Stimulated activated naive CD4-positive, alpha-beta T cell (primary cell): ENCODE measurements around the gene PDPR.
"Not testable (repeated sequence)": the region's sequence is repeated elsewhere in the genome, so short reads cannot be mapped to it uniquely, and the experiment has no call there.

Experiments used
- DNase-seq, 6 experiments: peaks; one replicate each; lab custom pipeline; 2025; lab: John Stamatoyannopoulos, UW

PDPR gene

DNA sequence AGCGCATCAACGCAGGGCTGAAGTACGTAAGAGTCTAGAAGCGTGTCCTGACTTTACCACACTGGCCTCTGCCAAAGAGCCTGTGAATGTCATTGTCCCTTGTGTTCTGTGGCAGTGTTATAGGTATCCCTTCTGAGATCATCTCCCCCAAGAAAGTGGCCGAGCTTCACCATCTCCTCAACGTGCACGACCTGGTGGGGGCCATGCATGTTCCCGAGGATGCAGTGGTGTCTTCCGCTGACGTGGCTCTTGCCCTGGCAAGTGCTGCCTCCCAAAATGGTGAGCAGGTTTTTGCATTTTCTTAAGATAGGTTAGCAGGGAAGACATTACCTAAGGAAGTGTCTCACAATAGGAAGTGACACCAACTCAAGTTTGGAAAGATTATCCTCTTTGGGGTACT is 14.7 kb downstream of the PDPR start:
- not testable (repeated sequence) for DNase-seq

DNA sequence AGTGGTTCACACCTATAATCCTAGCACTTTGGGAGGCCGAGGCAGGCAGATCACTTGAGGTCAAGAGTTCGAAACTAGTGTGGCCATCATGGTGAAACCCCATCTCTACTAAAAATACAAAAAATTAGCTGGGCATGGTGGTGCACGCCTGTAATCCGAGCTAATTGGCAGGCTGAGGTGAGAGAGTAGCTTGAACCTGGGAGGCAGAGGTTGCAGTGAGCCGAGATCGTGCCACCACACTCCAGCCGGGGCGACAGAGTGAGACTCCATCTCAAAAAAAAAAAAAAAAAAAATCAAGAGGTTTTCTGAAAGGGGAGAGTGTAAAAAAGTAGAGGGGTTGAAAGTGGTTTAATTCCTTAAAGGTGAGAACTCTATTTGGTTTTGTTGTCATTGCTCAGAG is 21.7 kb downstream of the PDPR start:
- DNase-seq, result not testable (repeated sequence)

DNA sequence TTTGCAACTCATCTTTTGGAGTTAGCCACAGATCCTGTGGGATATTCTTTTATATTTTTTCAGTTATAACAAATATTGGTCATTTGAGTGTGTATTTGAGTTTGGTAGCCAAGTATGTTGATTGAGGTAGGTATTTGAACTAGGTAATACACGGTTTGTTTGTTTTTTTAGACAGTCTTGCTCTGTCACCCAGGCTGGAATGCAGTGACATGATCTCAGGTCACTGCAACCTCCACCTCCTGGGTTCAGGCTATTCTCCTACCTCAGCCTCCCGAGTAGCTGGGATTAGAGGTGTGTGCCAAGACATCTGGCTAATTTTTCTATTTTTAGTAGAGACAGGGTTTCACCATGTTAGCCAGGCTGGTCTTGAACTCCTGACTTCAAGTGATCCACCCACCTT is 22.5 kb downstream of the PDPR start:
- DNase-seq, result not testable (repeated sequence)

DNA sequence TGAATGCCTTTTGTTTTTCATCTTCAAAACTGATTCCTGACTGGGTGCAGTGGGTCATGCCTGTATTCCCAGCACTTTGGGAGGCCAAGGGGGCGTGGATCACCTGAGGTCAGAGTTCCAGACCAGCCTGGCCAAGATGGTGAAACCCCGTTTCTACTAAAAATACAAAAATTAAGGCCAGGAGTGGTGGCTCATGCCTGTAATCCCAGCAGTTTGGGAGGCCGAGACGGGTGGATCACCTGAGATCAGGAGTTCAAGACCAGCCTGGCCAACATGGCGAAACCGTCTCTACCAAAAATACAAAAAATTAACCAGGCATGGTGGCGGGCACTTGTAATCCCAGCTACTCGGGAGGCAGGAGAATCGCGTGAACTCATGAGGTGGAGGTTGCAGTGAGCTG is 28.6 kb downstream of the PDPR start:
- DNase-seq, result not testable (repeated sequence)

DNA sequence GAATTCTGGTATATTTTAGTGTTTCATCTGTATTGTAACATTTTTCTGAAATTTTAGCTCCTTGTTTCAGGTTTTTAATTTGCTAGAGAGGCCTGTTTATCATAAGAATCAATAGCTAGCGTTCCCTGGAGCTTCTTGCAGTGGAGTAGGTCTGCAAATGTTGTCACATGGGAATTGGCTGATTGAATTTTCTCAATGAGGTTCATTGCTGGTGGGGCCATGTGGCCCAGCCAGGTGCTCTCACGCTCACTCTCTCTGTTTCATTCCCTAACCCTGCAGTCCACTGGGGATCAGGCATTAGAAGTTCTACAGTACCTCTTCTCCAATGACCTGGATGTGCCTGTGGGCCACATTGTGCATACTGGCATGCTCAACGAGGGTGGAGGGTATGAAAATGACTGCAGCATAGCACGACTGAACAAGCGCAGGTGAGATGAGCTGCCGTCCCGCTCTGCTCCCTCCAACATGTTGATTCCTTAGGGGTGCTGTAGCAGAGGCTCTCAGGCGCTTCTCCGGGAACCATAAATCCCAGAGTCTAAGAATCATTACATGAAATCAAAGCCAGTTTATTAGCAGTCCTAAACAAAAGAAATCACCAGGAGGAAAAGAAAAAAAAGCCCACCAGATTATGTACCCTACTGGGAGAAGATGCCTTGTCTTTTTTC is 29.2 kb downstream of the PDPR start:
- DNase-seq, result not testable (repeated sequence)

DNA sequence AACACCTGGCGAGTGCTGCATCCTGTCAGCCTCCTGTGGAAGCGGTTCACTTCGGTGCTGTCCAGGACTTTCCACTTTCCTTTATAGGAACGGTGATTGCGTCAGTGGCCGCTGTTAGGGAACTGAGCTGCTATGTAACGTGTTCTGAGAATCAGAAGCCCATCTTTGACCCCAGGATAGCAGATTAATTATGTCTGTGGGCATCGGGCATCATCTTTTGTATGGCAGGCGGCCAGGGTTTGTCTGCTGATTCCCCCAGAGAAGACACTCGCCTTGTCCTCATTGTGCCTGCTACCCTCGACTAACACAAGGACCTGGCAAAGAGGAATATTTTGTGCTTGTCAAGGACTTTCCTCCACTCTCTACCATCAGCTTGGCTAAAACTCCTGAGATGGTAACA is 33.7 kb downstream of the PDPR start:
- not testable (repeated sequence) for DNase-seq

DNA sequence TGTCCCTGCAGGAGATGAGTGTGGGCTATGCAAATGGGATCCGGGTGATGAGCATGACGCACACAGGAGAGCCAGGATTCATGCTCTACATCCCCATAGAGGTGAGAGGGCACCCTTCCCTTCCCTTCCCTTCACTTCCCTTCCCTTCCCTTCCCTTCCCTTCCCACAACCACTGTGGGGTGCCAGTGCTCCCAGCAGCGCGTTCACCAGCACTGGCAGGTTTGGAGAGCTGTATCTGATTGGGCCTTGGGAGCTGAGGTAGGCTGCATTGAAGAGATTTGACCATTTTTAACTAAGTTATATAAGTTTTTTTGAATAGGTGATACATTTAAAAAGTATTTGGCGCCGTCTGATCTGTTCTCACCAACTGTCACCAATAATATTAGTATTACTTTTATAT is 34.3 kb downstream of the PDPR start:
- DNase-seq, result not testable (repeated sequence)

DNA sequence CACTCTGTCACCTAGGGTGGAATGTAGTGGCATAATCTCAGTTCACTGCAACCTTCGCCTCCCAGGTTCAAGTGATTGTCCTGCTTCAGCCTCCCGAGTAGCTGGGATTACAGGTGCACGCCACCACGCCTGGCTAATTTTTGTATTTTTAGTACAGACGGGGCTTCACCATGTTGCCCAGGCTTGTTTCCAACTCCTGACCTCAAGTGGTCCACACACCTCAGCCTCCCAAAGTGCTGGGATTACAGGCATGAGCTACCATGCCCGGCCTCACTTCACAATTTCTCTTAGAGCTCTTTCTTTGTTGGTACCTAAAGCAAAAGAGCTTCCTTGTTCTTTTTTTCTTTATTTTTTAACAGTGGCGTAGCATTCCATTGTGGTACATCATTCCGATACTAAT is 35.2 kb downstream of the PDPR start:
- DNase-seq, result not testable (repeated sequence)

DNA sequence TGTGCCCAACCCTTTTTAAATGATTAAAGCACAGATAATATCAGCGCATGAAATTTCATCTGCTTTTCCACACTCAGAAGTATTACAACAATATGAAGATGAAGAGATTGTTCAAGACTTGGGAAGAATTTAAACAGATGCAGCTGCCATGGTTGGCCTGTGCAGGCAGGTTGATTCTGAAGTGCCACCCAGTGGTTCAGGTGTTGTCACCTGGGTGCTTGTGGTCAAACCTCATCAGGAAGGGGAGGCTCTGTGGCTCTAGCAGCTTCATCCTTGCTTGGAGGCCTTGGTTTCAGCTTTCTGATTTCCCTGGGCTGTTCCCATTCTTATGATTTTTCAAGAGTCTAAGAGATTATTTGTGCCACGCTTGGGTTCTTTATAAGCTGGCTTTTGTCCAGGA is 37.3 kb downstream of the PDPR start:
- DNase-seq, result no peak

DNA sequence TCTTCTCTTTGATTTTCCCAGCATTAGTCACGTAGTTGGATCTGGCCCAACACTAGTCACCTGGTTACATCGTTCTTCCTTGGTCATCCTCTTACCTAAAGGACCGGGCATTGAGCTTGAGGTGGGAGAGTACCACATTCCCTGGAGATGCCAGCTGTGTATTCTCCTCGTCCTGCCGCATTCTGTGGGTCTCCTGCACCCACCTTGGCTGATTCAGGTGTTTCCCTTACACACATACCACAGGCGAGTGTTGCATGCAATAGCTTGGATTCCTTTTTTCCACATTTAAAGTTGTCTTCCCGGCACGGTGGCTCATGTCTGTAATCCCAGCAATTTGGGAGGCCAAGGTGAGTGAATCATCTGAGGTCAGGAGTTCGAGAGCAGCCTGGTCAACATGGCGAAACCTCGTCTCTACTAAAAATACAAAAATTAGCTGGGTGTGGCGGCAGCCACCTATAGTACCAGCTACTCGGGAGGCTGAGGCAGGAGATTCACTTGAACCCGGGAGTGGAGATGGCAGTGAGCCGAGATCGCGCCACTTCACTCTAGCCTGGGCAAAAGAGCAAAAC is 37.9 kb downstream of the PDPR start:
- no peak for DNase-seq

DNA sequence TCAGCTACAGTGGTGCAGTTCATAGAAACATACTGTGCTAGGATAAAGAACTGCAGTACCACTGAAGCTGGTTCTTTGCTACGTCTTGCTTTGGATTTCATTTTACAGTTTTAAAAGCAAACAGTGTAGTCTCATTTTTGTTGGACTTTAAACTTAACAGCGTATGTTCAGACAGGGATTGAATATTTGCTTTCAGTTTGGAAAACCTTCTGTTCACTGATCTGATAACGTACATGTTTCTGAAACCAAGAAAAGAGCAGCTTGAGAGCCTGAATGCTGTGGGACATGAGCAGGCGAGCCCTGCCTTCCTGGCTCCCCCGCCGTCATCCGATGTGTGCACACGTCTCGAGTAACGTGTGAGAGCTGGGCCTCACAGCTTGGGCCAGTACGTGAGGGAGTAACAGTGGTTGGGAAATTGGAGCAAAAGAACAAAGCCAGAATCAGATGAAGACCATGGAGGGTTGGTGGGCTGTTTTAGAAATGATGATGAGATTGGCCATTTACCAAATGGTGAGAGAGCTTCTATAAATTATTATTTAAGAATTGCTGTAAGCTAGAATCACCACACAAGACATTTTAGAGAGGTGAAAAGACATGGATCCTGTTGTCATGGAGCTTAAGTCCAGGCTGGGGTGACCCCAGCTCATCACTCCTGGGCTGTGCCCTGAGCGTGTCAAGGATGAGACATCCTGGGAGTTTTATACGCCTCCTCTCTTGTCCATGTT is 38.6 kb downstream of the PDPR start:
- DNase-seq, result no peak

DNA sequence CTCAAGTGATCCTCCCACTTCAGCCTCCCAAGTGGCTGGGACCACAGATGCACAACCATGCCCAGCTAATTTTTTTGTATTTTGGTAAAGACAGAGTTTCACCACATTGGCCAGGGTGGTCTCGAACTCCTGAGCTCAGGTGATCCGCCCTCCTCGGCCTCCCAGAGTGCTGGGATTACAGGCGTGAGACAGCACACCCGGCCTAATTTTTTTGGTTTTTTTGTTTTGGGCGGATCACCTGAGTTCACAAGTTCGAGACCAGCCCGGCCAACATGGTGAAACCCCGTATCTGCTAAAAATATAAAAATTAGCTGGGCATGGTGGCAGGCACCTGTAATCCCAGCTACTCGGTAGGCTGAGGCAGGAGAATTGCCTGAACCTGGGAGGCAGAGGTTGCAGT is 40.6 kb downstream of the PDPR start:
- not testable (repeated sequence) for DNase-seq

DNA sequence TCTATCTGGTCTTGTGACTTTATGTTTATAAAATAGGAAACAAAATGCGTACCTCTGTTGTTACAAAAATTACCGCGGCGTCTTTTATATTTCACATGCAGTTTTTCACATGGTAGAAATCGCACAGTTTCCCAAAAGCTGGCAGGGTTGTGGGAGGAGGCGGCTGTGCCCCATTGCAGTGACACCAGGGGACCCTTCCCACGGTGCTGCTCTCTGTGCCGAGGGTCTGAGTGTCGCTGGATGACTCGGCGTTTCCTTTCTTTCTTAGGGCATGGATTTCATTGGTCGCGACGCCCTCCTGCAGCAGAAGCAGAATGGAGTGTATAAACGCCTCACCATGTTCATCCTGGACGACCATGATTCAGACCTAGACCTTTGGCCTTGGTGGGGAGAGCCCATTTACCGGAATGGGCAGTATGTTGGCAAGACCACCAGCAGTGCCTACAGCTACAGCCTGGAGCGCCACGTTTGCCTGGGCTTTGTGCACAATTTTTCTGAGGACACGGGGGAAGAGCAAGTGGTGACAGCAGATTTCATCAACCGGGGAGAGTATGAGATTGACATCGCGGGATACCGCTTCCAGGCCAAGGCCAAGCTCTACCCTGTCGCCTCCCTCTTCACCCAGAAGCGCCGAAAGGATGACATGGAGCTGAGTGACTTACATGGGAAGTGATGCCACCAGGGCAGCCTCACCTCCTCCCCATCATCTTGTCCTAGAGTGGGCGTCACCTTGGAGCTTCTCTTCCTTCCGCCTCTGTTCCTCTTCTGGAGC is 42.3 kb downstream of the PDPR start:
- DNase-seq, result no peak

DNA sequence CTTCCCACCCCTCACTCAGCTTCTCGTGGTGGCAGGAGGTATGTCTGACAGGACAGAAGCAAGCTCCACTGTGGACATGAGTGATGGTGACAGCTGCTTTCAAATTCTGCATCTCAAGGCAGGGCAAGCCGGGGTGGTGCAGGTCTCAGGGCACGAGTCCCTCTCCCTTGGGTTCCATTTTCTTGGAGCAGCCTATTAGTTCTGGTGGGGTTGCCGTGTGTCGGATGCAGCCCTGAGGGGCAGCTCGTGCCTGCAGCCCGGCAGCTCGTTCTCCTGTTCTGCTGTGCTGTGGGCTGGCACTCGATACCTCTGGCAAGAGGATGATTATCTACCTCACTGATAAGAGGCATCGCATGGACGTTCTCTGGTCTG is 43.0 kb downstream of the PDPR start:
- DNase-seq, result no peak

DNA sequence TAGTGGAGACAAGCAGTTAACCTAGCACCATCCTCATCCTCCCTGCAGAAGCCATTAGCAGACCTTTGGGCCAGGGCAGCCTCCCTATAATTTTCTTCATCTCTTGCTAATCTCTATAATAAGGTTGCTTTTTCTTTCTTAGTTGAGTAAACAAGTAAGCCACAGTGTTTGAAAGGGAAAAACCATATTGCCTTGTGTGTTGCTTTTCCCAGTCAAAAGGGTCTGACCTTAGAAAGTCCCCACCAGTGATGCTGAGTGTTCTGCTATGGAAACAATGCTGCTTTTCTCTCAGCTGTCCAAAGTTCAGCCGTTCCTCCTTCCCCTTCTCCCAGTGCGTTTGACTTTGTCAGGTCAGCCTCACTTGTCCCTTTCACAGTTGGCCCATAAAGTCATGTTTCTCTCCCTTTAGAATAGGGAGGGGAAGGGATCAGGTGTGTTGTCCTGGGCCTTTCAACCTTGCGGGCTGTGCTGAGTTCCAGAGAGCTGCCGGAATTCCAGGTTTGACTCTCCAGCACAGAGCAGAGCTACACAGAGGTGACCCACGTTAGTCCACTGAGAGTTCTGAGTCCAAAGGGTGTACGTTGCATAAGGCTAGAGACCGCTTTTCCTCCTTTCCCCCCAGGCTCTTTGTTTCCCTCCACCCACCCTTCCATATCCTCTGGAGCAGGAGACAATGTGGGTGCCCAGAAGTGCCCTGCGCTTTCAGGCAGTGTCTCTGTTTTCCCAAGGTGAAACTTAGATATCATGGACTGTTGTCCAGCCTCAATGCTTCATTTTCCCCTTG is 43.5 kb downstream of the PDPR start:
- DNase-seq, result no peak

DNA sequence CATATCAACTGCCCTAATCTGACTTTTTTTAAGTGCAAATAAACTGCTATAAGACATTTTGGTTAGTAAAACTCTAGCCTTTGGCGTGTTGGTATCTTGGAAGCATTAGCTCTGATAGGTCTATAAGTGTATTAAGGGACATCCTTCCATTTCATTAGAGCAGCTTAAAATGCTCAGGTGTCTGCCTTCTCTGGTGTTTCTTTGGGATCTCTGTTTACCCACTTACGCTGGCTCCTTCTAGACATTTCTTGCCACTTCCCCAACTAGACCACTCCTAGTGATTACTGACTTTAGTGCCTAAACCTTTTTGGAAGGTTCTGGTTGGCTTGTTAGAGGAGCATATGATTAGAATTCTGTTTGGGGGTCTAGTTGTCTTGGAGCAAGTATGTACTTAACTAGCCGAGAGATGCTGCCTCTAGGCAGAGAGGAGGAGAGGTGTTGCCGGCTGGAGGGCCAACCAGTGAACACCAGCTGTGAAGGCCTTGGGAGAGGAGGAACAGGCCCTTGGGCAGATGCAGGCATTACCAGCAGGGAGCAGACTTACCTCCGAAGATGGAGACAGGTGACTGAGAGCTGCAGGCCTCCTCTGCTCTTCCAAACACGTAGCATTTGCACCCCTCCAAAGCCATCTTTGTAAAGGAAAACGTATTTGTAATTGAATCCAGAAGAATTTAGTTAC is 44.3 kb downstream of the PDPR start:
- DNase-seq, result no peak

DNA sequence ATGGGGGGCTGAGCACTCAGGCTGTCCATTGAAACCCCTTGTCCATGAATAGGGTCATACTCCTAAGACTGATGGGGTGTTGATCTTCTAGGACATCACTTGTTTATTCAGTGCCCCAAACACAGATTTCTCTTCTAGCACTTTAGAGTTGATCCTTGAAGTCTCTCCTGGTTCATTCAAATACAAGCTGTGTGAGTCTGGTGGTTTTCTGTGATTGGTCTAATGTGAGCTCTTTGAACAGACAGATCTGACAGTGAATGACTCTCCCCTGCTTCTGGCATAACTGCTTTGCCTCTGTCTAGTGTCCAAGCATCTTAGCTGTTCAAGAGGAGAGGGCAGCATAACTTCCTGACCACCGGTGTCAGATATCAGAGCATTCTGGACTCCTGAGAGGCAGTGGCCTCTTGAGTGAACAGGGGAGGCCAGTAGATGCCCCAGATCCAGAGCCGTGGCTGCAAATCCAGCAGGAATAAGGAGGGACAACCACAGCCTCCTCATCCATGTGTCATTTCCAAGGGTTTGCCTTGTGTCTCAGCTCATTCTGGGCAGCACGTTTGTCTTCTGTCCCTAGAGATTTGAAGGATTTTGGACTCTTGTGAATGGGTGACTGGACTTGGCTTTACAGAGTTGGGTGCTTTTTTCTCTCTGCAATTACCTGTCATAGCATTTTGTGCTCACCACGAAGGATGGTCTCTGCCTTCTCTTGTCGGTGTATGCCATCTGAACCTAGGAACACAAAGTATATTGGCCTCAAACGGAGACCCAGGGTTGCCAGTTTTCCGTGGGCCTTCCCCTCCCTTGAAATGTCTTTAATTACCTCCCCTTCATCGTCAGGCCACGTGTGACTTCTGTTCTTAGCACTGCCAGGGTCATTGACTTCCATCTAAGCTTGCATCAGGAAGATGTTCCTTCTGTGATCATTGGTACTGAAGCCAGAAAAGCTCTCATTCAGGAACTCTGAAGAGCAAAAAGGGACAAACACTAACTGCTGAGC is 45.5 kb downstream of the PDPR start:
- no peak for DNase-seq

DNA sequence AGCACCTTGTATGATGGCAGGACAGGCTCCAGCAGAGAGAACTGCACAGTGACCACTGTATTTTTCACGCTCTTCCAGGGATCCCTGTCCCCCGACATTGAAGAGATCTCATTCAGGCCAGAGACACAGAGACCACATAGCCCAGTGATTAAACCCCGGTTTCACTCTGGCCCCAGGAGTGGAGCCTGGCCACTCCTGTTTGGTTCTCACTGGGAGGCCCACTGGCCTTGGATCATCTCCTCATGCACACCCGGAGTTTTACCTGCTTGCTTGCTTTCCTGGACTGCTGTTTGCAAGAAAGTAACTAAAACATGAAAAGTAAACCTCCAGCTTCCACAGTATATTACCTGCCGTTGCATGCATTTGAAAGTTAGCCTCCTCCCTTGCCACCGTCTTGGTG is 46.3 kb downstream of the PDPR start:
- no peak for DNase-seq

DNA sequence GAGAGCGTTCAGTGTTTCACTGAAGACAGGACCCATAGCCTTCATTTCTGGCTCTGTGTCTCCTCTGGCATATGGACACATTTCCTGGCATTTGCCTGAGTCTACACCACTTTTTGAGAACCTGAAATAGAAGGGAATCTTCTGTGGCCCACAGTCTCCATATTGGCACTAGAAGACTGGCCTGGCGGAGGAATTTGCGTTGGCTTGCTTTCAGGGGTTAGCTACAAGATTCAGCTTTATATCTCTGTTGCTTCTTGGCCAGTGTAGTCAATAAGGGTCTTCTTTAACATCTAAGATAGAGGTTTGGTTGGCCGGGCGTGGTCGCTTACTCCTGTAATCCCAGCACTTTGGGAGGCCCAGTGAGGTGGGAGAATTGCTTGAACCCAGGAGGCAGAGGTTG is 46.7 kb downstream of the PDPR start:
- DNase-seq, result no peak

DNA sequence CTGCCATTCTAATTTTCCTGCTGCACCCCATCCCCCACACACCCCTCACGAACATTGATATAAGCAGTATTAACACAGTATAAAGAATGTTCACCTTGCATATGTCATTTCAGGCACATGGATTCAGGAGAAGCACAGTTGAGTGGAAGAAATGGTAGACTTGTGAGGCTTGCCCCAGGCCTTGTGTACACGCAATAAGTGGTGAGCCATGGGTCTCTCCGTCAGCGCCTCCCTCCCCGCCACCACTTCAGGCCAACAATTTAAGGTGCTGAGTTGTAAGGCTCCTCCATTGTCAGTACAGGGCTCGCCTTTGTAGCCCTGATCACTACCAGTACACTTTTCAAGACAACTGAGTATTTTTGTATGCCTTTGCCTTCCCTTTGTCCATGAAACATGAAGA is 47.2 kb downstream of the PDPR start:
- DNase-seq, result no peak
